A673 (cell line): Measurements from ENCODE around the gene UBTD1. TPM values are rescaled to one million over a fixed set of nuclear protein-coding genes. Genes with fewer than 3 reads are reported as not detected.
"Not testable (repeated sequence)": the region's sequence is repeated elsewhere in the genome, so short reads cannot be mapped to it uniquely, and the experiment has no call there.

ENCODE experiments used
- BruUV-seq: library from RNA; stranded (reverse); fragments of 400-500 nt; replicated peaks from 2 replicates; lab custom pipeline; 2021; lab: Mats Ljungman, UMichigan
- CTCF ChIA-PET: fragments of 300-600 bp; sonication (Branson Sonifier 250); formaldehyde crosslinking; loops from one replicate; lab custom pipeline; 2022; ENCODE audit warnings: antibody characterized with exemption; lab: Charles Lee
- POLR2A ChIA-PET: fragments of 300-600 bp; sonication (Branson Sonifier 250); formaldehyde crosslinking; loops from one replicate; lab custom pipeline; 2022; ENCODE audit warnings: antibody characterized with exemption; ENCODE audit not compliant: low non-redundant PET; lab: Charles Lee
- DNase-seq: peaks from one replicate; pipeline ENCODE4 v3.0.0-alpha.2; 2015; ENCODE audit warnings: low spot score
- H3K27ac ChIP-seq: fragments of 200-600 bp; sonication (generic); 2 replicates; pipeline ENCODE4 v1.5.1; 2016; ENCODE audit warnings: mixed run types, low read depth, mild to moderate bottlenecking, mixed read lengths, antibody characterized with exemption, low read length; ENCODE audit not compliant: poor library complexity, severe bottlenecking
- H3K27me3 ChIP-seq: fragments of 200-600 bp; sonication (generic); replicated peaks from 2 replicates; pipeline ENCODE4 v1.6.1; 2017; ENCODE audit warnings: mixed run types, low read depth, mild to moderate bottlenecking, mixed read lengths, antibody characterized with exemption, low read length; ENCODE audit not compliant: insufficient read depth, poor library complexity
- H3K36me3 ChIP-seq: fragments of 200-600 bp; sonication (generic); 2 replicates; pipeline ENCODE4 v1.6.1; 2016; ENCODE audit warnings: mixed run types, mild to moderate bottlenecking, mixed read lengths, antibody characterized with exemption, low read length; ENCODE audit not compliant: insufficient read depth, poor library complexity, severe bottlenecking
- H3K4me1 ChIP-seq: fragments of 200-600 bp; sonication (generic); 2 replicates; pipeline ENCODE4 v1.6.1; 2017; ENCODE audit warnings: mixed run types, mild to moderate bottlenecking, mixed read lengths, antibody characterized with exemption, low read length; ENCODE audit not compliant: insufficient read depth, poor library complexity, severe bottlenecking
- H3K4me3 ChIP-seq: fragments of 200-600 bp; sonication (generic); 2 replicates; pipeline ENCODE4 v1.5.1; 2016; ENCODE audit warnings: low read depth, mixed run types, mild to moderate bottlenecking, mixed read lengths, low read length; ENCODE audit not compliant: poor library complexity, severe bottlenecking
- H3K9me3 ChIP-seq: fragments of 200-600 bp; sonication (generic); 2 replicates; pipeline ENCODE4 v1.6.1; 2016; ENCODE audit warnings: mixed run types, low read depth, mild to moderate bottlenecking, mixed read lengths, antibody characterized with exemption, low read length; ENCODE audit not compliant: poor library complexity, severe bottlenecking
- CTCF ChIP-seq: fragments of 300-800, 200-600 bp; sonication (generic); conservative IDR thresholded peaks from 2 replicates; pipeline ENCODE4 v1.5.1; 2017; ENCODE audit warnings: low read depth, mild to moderate bottlenecking, antibody characterized with exemption, low read length, moderate library complexity, mixed read lengths
- EZH2 ChIP-seq: fragments of 200-600 bp; sonication (generic); IDR thresholded peaks from 2 replicates; pipeline ENCODE4 v1.6.1; 2017; ENCODE audit warnings: borderline replicate concordance, low read depth, mild to moderate bottlenecking, mixed read lengths, antibody characterized with exemption, low read length; ENCODE audit not compliant: poor library complexity, severe bottlenecking
- intact Hi-C: fragments of 100-400 bp; cut with micrococcal nuclease; formaldehyde crosslinking; loops from one replicate; pipeline ENCODE4 v1.10.0; 2022; ENCODE audit not compliant: unreplicated experiment
- total RNA-seq: library from RNA; stranded (reverse); gene quantifications from 2 replicates; pipeline ENCODE4 v1.2.3, GENCODE V29; 2021

UBTD1 gene
- total RNA-seq, 1 experiment from 2014 or later = 3.1 TPM

GRCh38 chr10:97575127-97575668 is 76.5 kb downstream of the UBTD1 start:
- POLR2A ChIA-PET = interaction anchor here (0.6 kb wide), 1 partner anchor 49 kb away, joined by 3 read pairs; no protein-coding TSS in a partner anchor

GRCh38 chr10:97576487-97576886 is 77.8 kb downstream of the UBTD1 start:
- H3K4me3 ChIP-seq, CTCF ChIA-PET, H3K4me1 ChIP-seq, H3K27me3 ChIP-seq, DNase-seq, H3K27ac ChIP-seq, H3K9me3 ChIP-seq, H3K36me3 ChIP-seq, BruUV-seq, intact Hi-C loops: not testable (repeated sequence)
- POLR2A ChIA-PET = interaction anchor here (0.7 kb wide), 1 partner anchor 81 kb away, joined by 5 read pairs; no protein-coding TSS in a partner anchor

More at GRCh38 chr10:97575127-97575668, 76.5 kb downstream of the UBTD1 start:
- H3K36me3 ChIP-seq = no peaks in the 10 kb centered on the region
- no peak overlapping the region for H3K4me3 ChIP-seq
- CTCF ChIA-PET = no interaction called here
- no peak for DNase-seq
- no peak overlapping the region for H3K27ac ChIP-seq
- H3K9me3 ChIP-seq = no peaks in the 10 kb centered on the region
- intact Hi-C loops = no loop called here
- no peaks in the 10 kb centered on the region for H3K27me3 ChIP-seq
- no peaks in the 10 kb centered on the region for H3K4me1 ChIP-seq
- no TSS peak for BruUV-seq
- TF ChIP-seq CTCF (no peak), EZH2 (no peak)

DNA sequence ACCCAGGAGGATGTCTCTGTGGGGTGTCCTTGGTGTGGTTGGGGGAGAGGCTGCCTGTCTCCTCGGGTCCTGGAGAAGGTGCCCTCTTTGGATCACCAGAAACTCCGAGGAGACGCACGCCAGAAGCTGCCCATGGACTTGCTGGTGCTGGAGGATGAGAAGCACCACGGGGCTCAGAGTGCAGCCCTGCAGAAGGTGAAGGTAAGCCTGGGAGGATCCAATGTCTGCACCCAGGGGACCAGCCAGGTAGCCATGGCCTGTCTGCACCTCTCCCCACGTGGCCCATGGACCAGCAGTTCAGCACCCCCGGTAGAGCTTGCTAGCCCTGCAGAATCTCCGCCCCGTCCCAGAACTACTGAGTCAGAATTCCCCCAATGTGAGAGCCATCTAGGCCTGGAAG is 79.0 kb downstream of the UBTD1 start:
- Histone ChIP-seq H3K4me3 (no peak overlapping the region), H3K9me3 (no peaks in the 10 kb centered on the region), H3K27me3 (no peaks in the 10 kb centered on the region), H3K36me3 (no peaks in the 10 kb centered on the region), H3K4me1 (no peaks in the 10 kb centered on the region), H3K27ac (no peak overlapping the region)
- DNase-seq = no peak
- no TSS peak for BruUV-seq
- POLR2A ChIA-PET = no interaction called here
- TF ChIP-seq EZH2 (no peak), CTCF (no peak)
- intact Hi-C loops = no loop called here
- CTCF ChIA-PET = no interaction called here

GRCh38 chr10:97578171-97578844 is 79.6 kb downstream of the UBTD1 start:
- DNase-seq = no peak
- ChIA-PET CTCF (no interaction called here), POLR2A (no interaction called here)
- H3K27me3 ChIP-seq = no peaks in the 10 kb centered on the region
- H3K36me3 ChIP-seq = no peaks in the 10 kb centered on the region
- no peaks in the 10 kb centered on the region for H3K4me1 ChIP-seq
- no peak for TF ChIP-seq CTCF
- no peak for TF ChIP-seq EZH2
- intact Hi-C loops = no loop called here
- H3K27ac ChIP-seq = no peak overlapping the region
- BruUV-seq = no TSS peak
- no peaks in the 10 kb centered on the region for H3K9me3 ChIP-seq
- H3K4me3 ChIP-seq = no peak overlapping the region
